ENCODE results near the gene RFNG. TPM values are rescaled to one million over a fixed set of nuclear protein-coding genes. Genes with fewer than 3 reads are reported as not detected.

The RFNG gene
- total and polyA plus RNA-seq, 2 of the 13 experiments (the other 11 are each of a cell fraction or from before 2014, with no cell fraction given), result 61.4 to 64.0 TPM

- TF ChIP-seq ZNF343 (CRISPR knock-in tag; IDR thresholded peaks at IDR 0.05) (peak; percentile 56; the same call in 1 of the 2 replicates), THRA (CRISPR knock-in tag; IDR thresholded peaks at IDR 0.05; ENCODE audit: borderline replicate concordance) (no peak), SNAI1 (CRISPR knock-in tag; IDR thresholded peaks at IDR 0.05; ENCODE audit: borderline replicate concordance) (no peak), KLF13 (CRISPR knock-in tag; IDR thresholded peaks at IDR 0.05) (0 out of 2 replicates have a peak, but pooled peaks have one; percentile 58), MATR3 (CRISPR knock-in tag; IDR thresholded peaks at IDR 0.05) (no peak), RAD21 (CRISPR knock-in tag; IDR thresholded peaks at IDR 0.05) (peak; percentile 47; the same call in 1 of the 2 replicates), ZFP62 (CRISPR knock-in tag; IDR thresholded peaks at IDR 0.05) (no peak), THAP9 (CRISPR knock-in tag; IDR thresholded peaks at IDR 0.05; ENCODE audit: borderline replicate concordance) (0 out of 2 replicates have a peak, but pooled peaks have one; percentile 6), ZNF280B (CRISPR knock-in tag; IDR thresholded peaks at IDR 0.05; ENCODE audit: borderline replicate concordance) (no peak), JUN (CRISPR knock-in tag; IDR thresholded peaks at IDR 0.05) (no peak), HMGXB4 (CRISPR knock-in tag; IDR thresholded peaks at IDR 0.05; ENCODE audit: borderline replicate concordance in 1 of 2, low read depth in 1 of 2) (0 out of 4 replicates have a peak, but pooled peaks of 1 of the 2 experiments have one; percentile 29), ZNF589 (CRISPR knock-in tag; conservative IDR thresholded peaks at IDR 0.05) (peak; percentile 61; the same call in 1 of the 2 replicates), MZF1 (CRISPR knock-in tag; IDR thresholded peaks at IDR 0.05; ENCODE audit: borderline replicate concordance) (no peak), ZMYM2 (CRISPR knock-in tag; IDR thresholded peaks at IDR 0.05) (0 out of 2 replicates have a peak, but pooled peaks have one; percentile 14), SRSF9 (IDR thresholded peaks at IDR 0.05; ENCODE audit: borderline replicate concordance, insufficient read depth, low read depth, low read length, poor library complexity, severe bottlenecking) (no peak), TOPORS (CRISPR knock-in tag; IDR thresholded peaks at IDR 0.05) (peak; percentile 67; the same call in 1 of the 2 replicates), SIX4 (CRISPR knock-in tag; IDR thresholded peaks at IDR 0.05) (no peak), ZNF629 (CRISPR knock-in tag; conservative IDR thresholded peaks at IDR 0.05) (0 out of 2 replicates have a peak, but pooled peaks have one; percentile 15), ZNF317 (CRISPR knock-in tag; IDR thresholded peaks at IDR 0.05) (0 out of 2 replicates have a peak, but pooled peaks have one; percentile 33)
Measured at GRCh38 chr17:82076018-82076784, 24.6 kb upstream of the RFNG start (continued).
